Trophoblast cell (in vitro differentiated cells and primary cell): Measurements from ENCODE around the gene UNC93A.
"Not testable (repeated sequence)": the region's sequence is repeated elsewhere in the genome, so short reads cannot be mapped to it uniquely, and the experiment has no call there.

Source experiments
- DNase-seq, 2 donors: peaks; one replicate each; pipeline ENCODE4 v3.0.0-alpha.2; 2016
- H2AFZ ChIP-seq: 2 replicates; pipeline ENCODE4 v1.6.1; 2013; ENCODE audit warnings: low read length, moderate library complexity, mild to moderate bottlenecking; ENCODE audit not compliant: insufficient read depth, poor library complexity
- H2AK5ac ChIP-seq: 2 replicates; pipeline ENCODE4 v1.6.1; 2013; ENCODE audit warnings: mild to moderate bottlenecking, low read length
- H2BK120ac ChIP-seq: 2 replicates; pipeline ENCODE4 v1.6.1; 2013; ENCODE audit warnings: low read length, mild to moderate bottlenecking, moderate library complexity; ENCODE audit not compliant: insufficient read depth, poor library complexity
- H2BK12ac ChIP-seq: 2 replicates; pipeline ENCODE4 v1.6.1; 2013; ENCODE audit warnings: mild to moderate bottlenecking, low read length, moderate library complexity
- H2BK5ac ChIP-seq: 2 replicates; pipeline ENCODE4 v1.6.1; 2013; ENCODE audit warnings: low read length, low read depth, moderate library complexity, mild to moderate bottlenecking; ENCODE audit not compliant: poor library complexity
- H3K14ac ChIP-seq: 2 replicates; pipeline ENCODE4 v1.6.1; 2013; ENCODE audit warnings: mild to moderate bottlenecking, low read length
- H3K18ac ChIP-seq: 2 replicates; pipeline ENCODE4 v1.6.1; 2013; ENCODE audit warnings: mild to moderate bottlenecking, low read length
- H3K23ac ChIP-seq: 2 replicates; pipeline ENCODE4 v1.6.1; 2013; ENCODE audit warnings: low read length
- H3K27ac ChIP-seq: 2 replicates; pipeline ENCODE4 v1.5.1; 2013; ENCODE audit warnings: low read depth, mild to moderate bottlenecking, inconsistent platforms, low read length, moderate library complexity
- H3K27me3 ChIP-seq: 2 replicates; pipeline ENCODE4 v1.6.1; 2013; ENCODE audit warnings: inconsistent platforms, mild to moderate bottlenecking, low read length, moderate library complexity; ENCODE audit not compliant: insufficient read depth
- H3K36me3 ChIP-seq, 2 experiments: 1 replicate in 1 of 2; 2 replicates in 1 of 2; pipeline ENCODE4 v1.6.1; 2013; ENCODE audit warnings: low read length in 2 of 2, mild to moderate bottlenecking in 2 of 2, moderate library complexity in 1 of 2; ENCODE audit not compliant: insufficient read depth in 2 of 2, control insufficient read depth in 1 of 2
- H3K4ac ChIP-seq: 2 replicates; pipeline ENCODE4 v1.6.1; 2013; ENCODE audit warnings: low read depth, mild to moderate bottlenecking, low read length, moderate library complexity
- H3K4me1 ChIP-seq, 2 experiments: 1 replicate in 1 of 2; 2 replicates in 1 of 2; pipeline ENCODE4 v1.6.1; 2013; ENCODE audit warnings: low read length in 2 of 2, mild to moderate bottlenecking in 2 of 2, moderate library complexity in 1 of 2; ENCODE audit not compliant: insufficient read depth in 2 of 2, control insufficient read depth in 1 of 2
- H3K4me2 ChIP-seq: 2 replicates; pipeline ENCODE4 v1.6.1; 2013; ENCODE audit warnings: inconsistent platforms, mild to moderate bottlenecking, low read length, moderate library complexity
- H3K4me3 ChIP-seq: 2 replicates; pipeline ENCODE4 v1.5.1; 2013; ENCODE audit warnings: mild to moderate bottlenecking, low read depth, low read length, inconsistent platforms
- H3K79me1 ChIP-seq: one replicate; pipeline ENCODE4 v1.6.1; 2013; ENCODE audit warnings: low read length
- H3K79me2 ChIP-seq: 2 replicates; pipeline ENCODE4 v1.6.1; 2013; ENCODE audit warnings: low read length, mild to moderate bottlenecking; ENCODE audit not compliant: control insufficient read depth, insufficient read depth, poor library complexity
- H3K9ac ChIP-seq: 2 replicates; pipeline ENCODE4 v1.6.1; 2013; ENCODE audit warnings: mild to moderate bottlenecking, low read length
- H3K9me3 ChIP-seq: 2 replicates; pipeline ENCODE4 v1.6.1; 2013; ENCODE audit warnings: low read depth, mild to moderate bottlenecking, control low read depth, inconsistent platforms, low read length; ENCODE audit not compliant: insufficient read depth
- H4K12ac ChIP-seq: 2 replicates; pipeline ENCODE4 v1.6.1; 2013; ENCODE audit warnings: low read depth, mild to moderate bottlenecking, low read length, moderate library complexity
- H4K8ac ChIP-seq: 2 replicates; pipeline ENCODE4 v1.6.1; 2013; ENCODE audit warnings: low read depth, mild to moderate bottlenecking, low read length, moderate library complexity
- H4K91ac ChIP-seq: one replicate; pipeline ENCODE4 v1.6.1; 2013; ENCODE audit warnings: low read depth, mild to moderate bottlenecking, low read length, moderate library complexity
- WGBS: extraction: QIAGEN DNeasy Blood & Tissue Kit; methylation state at CpG from one replicate; pipeline ENCODE4 v1.1.7; 2013; ENCODE audit warnings: missing lambda C conversion rate; ENCODE audit not compliant: insufficient read length, insufficient coverage; ENCODE audit errors: extremely low coverage; 5-methylcytosine and 5-hydroxymethylcytosine counted together

UNC93A gene

GRCh38 chr6:167356874-167357273 lies 65.8 kb downstream of the UNC93A start:
- Histone ChIP-seq H3K36me3 (no peaks in the 10 kb centered on the region), H4K91ac (no peak overlapping the region), H3K79me2 (no peaks in the 10 kb centered on the region), H2BK12ac (no peak overlapping the region), H2AK5ac (no peak overlapping the region), H3K4me1 (no peaks in the 10 kb centered on the region), H3K79me1 (no peaks in the 10 kb centered on the region), H3K27me3 (no peaks in the 10 kb centered on the region), H3K4me2 (no peak overlapping the region), H3K9me3 (peaks cover 1% of the 10 kb centered on the region), H3K4me3 (no peak overlapping the region), H4K8ac (no peak overlapping the region), H3K23ac (no peak overlapping the region), H3K9ac (no peak overlapping the region), H2AFZ (no peak overlapping the region), H3K18ac (no peak overlapping the region), H4K12ac (no peak overlapping the region), H3K14ac (no peak overlapping the region), H2BK120ac (no peak overlapping the region), H3K4ac (no peak overlapping the region), H2BK5ac (no peak overlapping the region), H3K27ac (no peak overlapping the region)
- no CpG with 5 or more reads among the region's 3 CpGs for WGBS
- no peak for DNase-seq

- not testable (repeated sequence) for H3K4me2 ChIP-seq, H2AK5ac ChIP-seq, H3K4me1 ChIP-seq, H4K12ac ChIP-seq, H3K4ac ChIP-seq, H2BK5ac ChIP-seq, H4K91ac ChIP-seq, H3K27me3 ChIP-seq, H3K36me3 ChIP-seq, H3K23ac ChIP-seq, H3K27ac ChIP-seq, H3K9me3 ChIP-seq, H2BK12ac ChIP-seq, H3K79me1 ChIP-seq, H3K18ac ChIP-seq, H2BK120ac ChIP-seq, H2AFZ ChIP-seq, H3K4me3 ChIP-seq, H3K79me2 ChIP-seq, H3K9ac ChIP-seq, H4K8ac ChIP-seq, H3K14ac ChIP-seq, DNase-seq
- no CpG with 5 or more reads among the region's 11 CpGs for WGBS
Measured at GRCh38 chr6:167358394-167358793, 67.3 kb downstream of the UNC93A start.

GRCh38 chr6:167361170-167361569 lies 70.1 kb downstream of the UNC93A start:
- not testable (repeated sequence) for H3K18ac ChIP-seq, H3K79me2 ChIP-seq, H3K27ac ChIP-seq, H4K91ac ChIP-seq, H3K4me3 ChIP-seq, DNase-seq, H2BK12ac ChIP-seq, H2AK5ac ChIP-seq, H4K12ac ChIP-seq, H3K23ac ChIP-seq, H3K14ac ChIP-seq, H3K4ac ChIP-seq, H3K36me3 ChIP-seq, H3K27me3 ChIP-seq, H2BK120ac ChIP-seq, H3K4me1 ChIP-seq, H3K9me3 ChIP-seq, H3K4me2 ChIP-seq, H4K8ac ChIP-seq, H3K79me1 ChIP-seq, H2AFZ ChIP-seq, H3K9ac ChIP-seq, H2BK5ac ChIP-seq
- no CpG with 5 or more reads among the region's 1 CpG for WGBS
